CD4-positive, alpha-beta T cell (primary cell): ENCODE results near the gene ZNF318. TPM values are rescaled to one million over a fixed set of nuclear protein-coding genes. Genes with fewer than 3 reads are reported as not detected.
"Not testable (repeated sequence)": the region's sequence is repeated elsewhere in the genome, so short reads cannot be mapped to it uniquely, and the experiment has no call there.

Source experiments
- ATAC-seq: fragments of 200-7000 bp; cut with Tn5 transposase; one replicate; pipeline ENCODE4 v1.10.0; 2022; ENCODE audit warnings: mild to moderate bottlenecking; ENCODE audit not compliant: poor library complexity
- CTCF ChIA-PET: fragments of 350-600 bp; sonication (Branson Sonifier 250); formaldehyde crosslinking; loops from one replicate; lab custom pipeline; 2021; ENCODE audit warnings: antibody characterized with exemption, inconsistent platforms; lab: Charles Lee
- POLR2A ChIA-PET: fragments of 350-600 bp; sonication (Branson Sonifier 250); formaldehyde crosslinking; loops from one replicate; lab custom pipeline; 2021; ENCODE audit warnings: antibody characterized with exemption, inconsistent platforms; lab: Charles Lee
- DNase-seq, 14 experiments: peaks; one replicate each; pipeline ENCODE4 v3.0.0-alpha.2; 2013 to 2020; ENCODE audit warnings: mixed read lengths in 2 of 14
- H3K27ac ChIP-seq, 2 donors: one replicate each; pipeline versions ENCODE4 v1.5.1 to v1.7.0; 2013; ENCODE audit warnings: low read length in 2 of 2, low read depth in 1 of 2, mild to moderate bottlenecking in 1 of 2
- H3K27me3 ChIP-seq, 2 experiments: 1 replicate in 1 of 2; 2 replicates in 1 of 2; pipeline versions ENCODE4 v1.6.1 to v1.7.0; 2013; ENCODE audit warnings: low read length in 2 of 2, control low read depth in 1 of 2, mild to moderate bottlenecking in 1 of 2, moderate library complexity in 1 of 2; ENCODE audit not compliant: insufficient read depth in 2 of 2, control insufficient read depth in 1 of 2
- H3K36me3 ChIP-seq: one replicate; pipeline ENCODE4 v1.6.1; 2013; ENCODE audit warnings: low read length, control low read depth; ENCODE audit not compliant: insufficient read depth
- H3K4me1 ChIP-seq: one replicate; pipeline ENCODE4 v1.6.1; 2013; ENCODE audit warnings: low read length, control low read depth; ENCODE audit not compliant: insufficient read depth
- H3K4me3 ChIP-seq: one replicate; pipeline ENCODE4 v1.5.1; 2013; ENCODE audit warnings: mild to moderate bottlenecking, low read length, moderate library complexity
- H3K9me3 ChIP-seq, 2 experiments: 1 replicate in 1 of 2; 2 replicates in 1 of 2; pipeline versions ENCODE4 v1.6.1 to v1.7.0; 2013; ENCODE audit warnings: low read length in 2 of 2, mild to moderate bottlenecking in 2 of 2, control low read depth in 1 of 2, moderate library complexity in 1 of 2; ENCODE audit not compliant: control insufficient read depth in 1 of 2, insufficient read depth in 1 of 2
- H3K27ac Mint-ChIP-seq: one replicate; pipeline ENCODE4 v1.8.0; 2020; ENCODE audit warnings: mixed read lengths
- H3K27me3 Mint-ChIP-seq: one replicate; pipeline ENCODE4 v1.8.0; 2021; ENCODE audit warnings: mixed read lengths
- H3K36me3 Mint-ChIP-seq: one replicate; pipeline ENCODE4 v1.8.0; 2021; ENCODE audit warnings: low read depth, mixed read lengths
- H3K4me1 Mint-ChIP-seq: one replicate; pipeline ENCODE4 v1.8.0; 2021; ENCODE audit warnings: low read depth, mixed read lengths
- H3K4me3 Mint-ChIP-seq: one replicate; pipeline ENCODE4 v1.8.0; 2020; ENCODE audit warnings: mild to moderate bottlenecking, mixed read lengths
- H3K9me3 Mint-ChIP-seq: one replicate; pipeline ENCODE4 v1.8.0; 2020; ENCODE audit warnings: mixed read lengths
- intact Hi-C, 2 experiments: fragments of 100-400 bp; cut with DNase I in 1 of 2; cut with micrococcal nuclease in 1 of 2; formaldehyde crosslinking; loops; one replicate each; pipeline versions ENCODE4 v1.15.1 to v1.9.0; 2023 to 2025; cut with DNase I, micrococcal nuclease
- total RNA-seq, 174 experiments: library from RNA in 2 of 174; stranded (reverse) in 2 of 174; gene quantifications; one replicate each; pipeline ENCODE4 v1.2.3 and lab custom pipeline; 2021 to 2026
- TF ChIP-seq, protein P1 (sequence below): fragments of 200-600 bp; IDR thresholded peaks from one replicate; pipeline ENCODE4 v1.8.0; 2022; ENCODE audit warnings: antibody characterized with exemption, mild to moderate bottlenecking

ZNF318 gene
- total RNA-seq, 2 experiments from 2014 or later, result 20.4 TPM

DNA sequence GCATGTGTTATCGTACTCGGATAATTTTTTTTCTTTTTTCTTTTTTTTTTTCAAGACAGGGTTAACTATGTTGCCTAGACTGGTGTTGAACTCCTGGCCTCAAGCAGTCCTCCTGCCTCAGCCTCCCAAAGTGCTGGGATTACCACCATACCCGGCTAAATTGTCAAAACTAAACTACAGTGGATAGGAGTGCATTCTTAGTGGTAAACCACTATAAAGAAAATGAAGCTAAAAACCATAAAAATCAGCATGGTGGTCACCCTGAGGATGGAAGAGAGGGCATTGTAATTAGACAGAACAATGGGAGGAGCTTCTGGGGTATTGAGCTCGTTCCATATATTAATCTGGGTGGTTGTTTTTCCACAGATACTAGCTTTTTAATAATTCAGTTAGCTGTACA, 6.2 kb upstream of the ZNF318 start:
- TF ChIP-seq, protein P1, sequence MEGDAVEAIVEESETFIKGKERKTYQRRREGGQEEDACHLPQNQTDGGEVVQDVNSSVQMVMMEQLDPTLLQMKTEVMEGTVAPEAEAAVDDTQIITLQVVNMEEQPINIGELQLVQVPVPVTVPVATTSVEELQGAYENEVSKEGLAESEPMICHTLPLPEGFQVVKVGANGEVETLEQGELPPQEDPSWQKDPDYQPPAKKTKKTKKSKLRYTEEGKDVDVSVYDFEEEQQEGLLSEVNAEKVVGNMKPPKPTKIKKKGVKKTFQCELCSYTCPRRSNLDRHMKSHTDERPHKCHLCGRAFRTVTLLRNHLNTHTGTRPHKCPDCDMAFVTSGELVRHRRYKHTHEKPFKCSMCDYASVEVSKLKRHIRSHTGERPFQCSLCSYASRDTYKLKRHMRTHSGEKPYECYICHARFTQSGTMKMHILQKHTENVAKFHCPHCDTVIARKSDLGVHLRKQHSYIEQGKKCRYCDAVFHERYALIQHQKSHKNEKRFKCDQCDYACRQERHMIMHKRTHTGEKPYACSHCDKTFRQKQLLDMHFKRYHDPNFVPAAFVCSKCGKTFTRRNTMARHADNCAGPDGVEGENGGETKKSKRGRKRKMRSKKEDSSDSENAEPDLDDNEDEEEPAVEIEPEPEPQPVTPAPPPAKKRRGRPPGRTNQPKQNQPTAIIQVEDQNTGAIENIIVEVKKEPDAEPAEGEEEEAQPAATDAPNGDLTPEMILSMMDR, result no peak
- no peaks in the 10 kb centered on the region for H3K27me3 ChIP-seq

DNA sequence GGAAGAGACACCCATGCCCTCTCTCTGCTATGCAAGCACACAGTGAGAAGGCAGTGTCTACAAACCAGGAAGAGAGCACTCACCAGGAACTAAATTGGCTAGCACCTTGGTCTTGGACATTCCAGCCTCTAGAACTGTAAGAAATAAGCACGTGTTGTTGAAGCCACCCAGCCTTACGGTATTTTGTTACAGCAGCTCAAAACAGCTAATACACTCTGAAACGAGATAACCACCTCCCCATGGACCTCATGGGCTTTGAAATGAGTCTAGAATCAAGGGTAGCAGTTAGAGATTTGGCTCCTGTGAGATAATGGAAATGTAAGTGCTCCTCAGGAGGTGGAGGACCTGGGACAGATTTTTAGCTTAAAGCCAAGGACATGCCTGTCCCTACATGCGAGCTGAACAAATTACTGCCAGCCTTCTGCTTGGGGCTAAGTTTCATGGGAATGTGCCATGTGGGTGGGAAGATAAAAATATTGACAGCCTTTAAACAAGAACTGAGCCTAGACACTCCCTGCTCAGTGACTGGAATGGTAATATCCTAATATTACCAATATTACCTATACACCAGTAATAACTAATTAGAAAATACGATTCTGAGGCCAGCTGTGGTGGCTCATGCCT, 3.9 kb upstream of the ZNF318 start:
- Histone ChIP-seq H3K4me1 (peaks cover 21% of the 10 kb centered on the region), H3K4me3 (no peak overlapping the region), H3K36me3 (no peaks in the 10 kb centered on the region), H3K27ac (no peak overlapping the region), H3K27me3 (no peaks in the 10 kb centered on the region), H3K9me3 (no peaks in the 10 kb centered on the region)
- H3K36me3 Mint-ChIP-seq, result peaks cover 3% of the 10 kb centered on the region
- peaks cover 20% of the 10 kb centered on the region for H3K4me1 Mint-ChIP-seq
- peak overlapping the region; percentile 10 for H3K4me3 Mint-ChIP-seq
- ATAC-seq, result no peak
- no peaks in the 10 kb centered on the region for H3K9me3 Mint-ChIP-seq
- no peak for DNase-seq
- intact Hi-C loops, result no loop called here
- TF ChIP-seq, protein P1, result no peak
- no peak overlapping the region for H3K27ac Mint-ChIP-seq
- no peaks in the 10 kb centered on the region for H3K27me3 Mint-ChIP-seq
- ChIA-PET POLR2A (interaction anchor here (1.2 kb wide), 1 partner anchor 10 kb away, joined by 4 read pairs; no protein-coding TSS in a partner anchor), CTCF (no interaction called here)

More for the DNA sequence above, 6.2 kb upstream of the ZNF318 start:
- ChIA-PET CTCF (interaction anchor here (0.7 kb wide), 1 partner anchor 11 kb away, joined by 3 read pairs; no protein-coding TSS in a partner anchor), POLR2A (no interaction called here)
- Histone ChIP-seq H3K36me3 (no peaks in the 10 kb centered on the region), H3K9me3 (no peaks in the 10 kb centered on the region), H3K27ac (no peak overlapping the region), H3K4me1 (peaks cover 7% of the 10 kb centered on the region), H3K4me3 (no peak overlapping the region)
- peaks cover 24% of the 10 kb centered on the region for H3K4me1 Mint-ChIP-seq
- no peaks in the 10 kb centered on the region for H3K27me3 Mint-ChIP-seq
- no peak overlapping the region for H3K4me3 Mint-ChIP-seq
- DNase-seq (no peak), ATAC-seq (no peak)
- no peak overlapping the region for H3K27ac Mint-ChIP-seq
- intact Hi-C loops, result no loop called here
- H3K36me3 Mint-ChIP-seq, result no peaks in the 10 kb centered on the region
- no peaks in the 10 kb centered on the region for H3K9me3 Mint-ChIP-seq

DNA sequence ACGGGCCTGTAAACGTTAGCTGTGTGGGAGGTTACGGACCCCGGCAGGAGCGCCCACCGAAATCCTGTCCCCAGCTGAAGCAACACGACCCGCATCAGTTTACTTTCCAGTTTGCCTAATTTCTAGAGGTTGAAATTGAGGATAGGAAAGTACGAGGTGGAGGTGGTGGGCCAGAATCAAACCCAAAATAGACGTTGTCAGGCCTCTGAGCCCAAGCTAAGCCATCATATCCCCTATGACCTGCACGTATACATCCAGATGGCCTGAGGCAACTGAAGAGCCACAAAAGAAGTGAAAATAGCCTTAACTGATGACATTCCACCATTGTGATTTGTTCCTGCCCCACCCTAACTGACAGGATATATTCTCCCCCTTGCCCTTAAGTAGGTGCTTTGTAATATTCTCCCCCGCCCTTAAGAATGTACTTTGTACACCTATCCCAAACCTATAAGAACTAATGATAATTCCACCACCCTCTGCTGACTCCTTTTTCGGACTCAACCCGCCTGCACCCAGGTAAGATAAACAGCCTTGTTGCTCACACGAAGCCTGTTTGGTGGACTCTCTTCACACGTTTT, 645 bp upstream of the ZNF318 start:
- CTCF ChIA-PET, result interaction anchor here (0.6 to 2.0 kb wide), 6 partner anchors 8 to 273 kb away, joined by 3 to 9 read pairs (median 6); partner anchors contain the start of gene ABCC10
- DNase-seq, H3K9me3 ChIP-seq, H3K27me3 ChIP-seq, ATAC-seq, H3K9me3 Mint-ChIP-seq, intact Hi-C loops, H3K36me3 ChIP-seq, H3K27me3 Mint-ChIP-seq: not testable (repeated sequence)
- Mint-ChIP-seq H3K36me3 (peaks cover 17% of the 10 kb centered on the region), H3K4me3 (peak overlapping the region; percentile 96), H3K4me1 (peaks cover 42% of the 10 kb centered on the region), H3K27ac (peak overlapping the region; percentile 95)
- peak overlapping the region; percentile 77 for H3K4me3 ChIP-seq
- peaks cover 38% of the 10 kb centered on the region for H3K4me1 ChIP-seq
- POLR2A ChIA-PET, result interaction anchor here (0.6 to 4.0 kb wide), 38 partner anchors 9 to 806 kb away, joined by 3 to 136 read pairs (median 5); partner anchors contain the start of genes ABCC10, CNPY3, CRIP3 and CUL7
- H3K27ac ChIP-seq, result peak overlapping the region; percentile 76 to 85
